ENCODE data around the gene IFI30.
A peak's percentile ranks its signal among the peaks of the same experiment; 100 is the strongest.

IFI30 gene

GRCh38 chr19:18171605-18172327 lies 1.8 kb upstream of the IFI30 start:
- DNase-seq (ENCODE audit: low read depth): no peak

DNA sequence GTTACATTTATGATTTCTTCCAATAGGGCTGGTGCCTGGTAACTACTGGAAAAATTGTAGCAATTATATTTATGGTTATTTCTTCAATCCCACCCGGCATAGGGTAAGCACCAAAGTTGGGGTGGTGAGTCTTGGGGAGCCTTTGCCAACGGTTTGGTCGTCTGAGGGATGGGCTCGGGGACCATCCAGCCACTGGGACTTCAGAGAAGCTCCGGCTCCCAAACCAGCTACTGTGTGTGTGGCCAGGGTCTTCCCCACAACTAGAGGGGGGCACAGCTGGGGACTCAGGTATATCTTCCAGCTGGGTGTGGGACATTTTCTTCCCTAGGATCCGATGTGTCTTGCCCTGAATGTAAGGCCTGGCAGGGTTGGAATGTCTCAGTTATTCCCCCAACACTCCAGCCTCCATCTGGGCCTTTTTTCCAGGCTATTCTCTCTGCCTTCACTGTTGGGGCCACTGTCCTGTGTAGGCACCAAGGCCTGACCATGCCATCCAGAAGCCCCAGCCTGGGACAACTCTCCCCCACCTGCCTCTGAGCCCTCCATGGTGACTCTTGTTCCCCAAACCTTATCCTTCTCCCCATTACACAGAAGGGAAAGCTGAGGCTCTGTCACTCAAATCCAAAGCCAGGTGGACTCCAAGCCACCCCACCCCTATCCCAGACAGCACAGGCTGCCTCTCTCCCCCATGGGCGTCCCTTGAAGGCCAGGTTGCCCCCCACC lies 1.1 kb upstream of the IFI30 start:
- no peak for DNase-seq (ENCODE audit: low read depth)

DNA sequence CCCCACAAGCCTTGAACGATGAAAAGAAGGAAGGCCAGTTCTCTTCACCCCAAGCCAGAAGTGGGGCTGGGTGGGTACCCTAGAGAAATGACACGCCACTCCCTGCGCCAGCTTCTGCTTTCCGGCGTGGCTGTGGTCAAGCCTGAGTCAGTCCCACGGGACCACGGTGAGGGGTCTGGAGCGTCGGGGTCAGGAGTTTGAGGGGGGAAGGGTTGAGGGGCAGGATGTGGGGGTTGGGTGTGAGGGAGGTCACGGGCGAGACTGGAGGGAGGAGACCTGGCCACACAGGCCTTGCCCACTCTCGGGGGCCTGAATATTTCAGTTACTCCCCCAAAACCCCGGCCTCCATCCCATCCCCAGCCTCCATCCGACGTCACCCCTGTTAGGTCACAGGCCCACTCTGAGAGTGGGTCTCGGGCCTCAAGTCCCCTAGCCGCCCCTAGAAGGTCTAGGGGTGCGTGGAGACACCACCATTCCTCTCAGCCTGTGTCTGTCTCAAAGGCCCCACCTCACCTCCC lies 500 bp upstream of the IFI30 start:
- no peak for DNase-seq (ENCODE audit: low read depth)

DNA sequence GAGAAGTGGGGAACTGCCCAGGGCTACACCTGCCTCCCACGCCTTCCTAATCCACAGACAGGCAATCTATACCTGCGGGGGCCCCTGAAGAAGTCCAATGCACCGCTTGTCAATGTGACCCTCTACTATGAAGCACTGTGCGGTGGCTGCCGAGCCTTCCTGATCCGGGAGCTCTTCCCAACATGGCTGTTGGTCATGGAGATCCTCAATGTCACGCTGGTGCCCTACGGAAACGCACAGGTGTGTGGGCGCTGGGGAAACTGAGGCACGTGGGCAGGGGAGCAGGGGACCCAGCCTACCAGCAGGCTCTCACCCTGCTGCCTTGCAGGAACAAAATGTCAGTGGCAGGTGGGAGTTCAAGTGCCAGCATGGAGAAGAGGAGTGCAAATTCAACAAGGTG lies 1.4 kb downstream of the IFI30 start:
- DNase-seq (ENCODE audit: low read depth): no peak

- DNase-seq (ENCODE audit: low read depth): no peak
Measured at GRCh38 chr19:18176367-18177310, 3.0 kb downstream of the IFI30 start.

- DNase-seq (ENCODE audit: low read depth): no peak
Measured at GRCh38 chr19:18179957-18180356, 6.3 kb downstream of the IFI30 start.

GRCh38 chr19:18183529-18183928 lies 9.9 kb downstream of the IFI30 start:
- DNase-seq (ENCODE audit: low read depth): no peak

GRCh38 chr19:18185538-18185937 lies 11.9 kb downstream of the IFI30 start:
- no peak for DNase-seq (ENCODE audit: low read depth)

GRCh38 chr19:18190278-18190677 lies 16.7 kb downstream of the IFI30 start:
- no peak for DNase-seq (ENCODE audit: low read depth)

DNA sequence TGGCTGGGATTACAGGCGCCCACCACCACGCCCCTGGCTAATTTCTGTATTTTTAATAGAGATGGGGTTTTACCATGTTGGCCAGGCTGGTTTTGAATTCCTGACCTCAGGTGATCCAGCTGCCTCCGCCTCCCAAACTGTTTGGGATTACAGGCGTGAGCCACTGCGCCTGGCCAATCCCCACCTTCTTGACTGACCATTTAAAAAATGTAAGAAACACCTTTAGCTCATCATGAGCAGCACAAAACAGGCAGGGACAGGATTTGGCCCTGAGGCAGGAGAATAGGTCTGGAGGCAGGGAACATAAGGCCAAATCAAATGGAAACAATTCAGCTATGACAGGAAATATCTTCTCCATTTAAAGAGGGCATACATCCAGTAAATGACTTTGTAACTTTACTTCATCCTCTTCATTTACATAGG lies 18.0 kb downstream of the IFI30 start:
- no peak for DNase-seq (ENCODE audit: low read depth)

GRCh38 chr19:18192673-18193387 lies 19.2 kb downstream of the IFI30 start, which contains the start of gene MPV17L2:
Gene MPV17L2 (plus strand): TSS chr19:18193218. CDS start chr19:18193282, 64 bp downstream.
- peak; percentile 86 for DNase-seq (ENCODE audit: low read depth)

DNA sequence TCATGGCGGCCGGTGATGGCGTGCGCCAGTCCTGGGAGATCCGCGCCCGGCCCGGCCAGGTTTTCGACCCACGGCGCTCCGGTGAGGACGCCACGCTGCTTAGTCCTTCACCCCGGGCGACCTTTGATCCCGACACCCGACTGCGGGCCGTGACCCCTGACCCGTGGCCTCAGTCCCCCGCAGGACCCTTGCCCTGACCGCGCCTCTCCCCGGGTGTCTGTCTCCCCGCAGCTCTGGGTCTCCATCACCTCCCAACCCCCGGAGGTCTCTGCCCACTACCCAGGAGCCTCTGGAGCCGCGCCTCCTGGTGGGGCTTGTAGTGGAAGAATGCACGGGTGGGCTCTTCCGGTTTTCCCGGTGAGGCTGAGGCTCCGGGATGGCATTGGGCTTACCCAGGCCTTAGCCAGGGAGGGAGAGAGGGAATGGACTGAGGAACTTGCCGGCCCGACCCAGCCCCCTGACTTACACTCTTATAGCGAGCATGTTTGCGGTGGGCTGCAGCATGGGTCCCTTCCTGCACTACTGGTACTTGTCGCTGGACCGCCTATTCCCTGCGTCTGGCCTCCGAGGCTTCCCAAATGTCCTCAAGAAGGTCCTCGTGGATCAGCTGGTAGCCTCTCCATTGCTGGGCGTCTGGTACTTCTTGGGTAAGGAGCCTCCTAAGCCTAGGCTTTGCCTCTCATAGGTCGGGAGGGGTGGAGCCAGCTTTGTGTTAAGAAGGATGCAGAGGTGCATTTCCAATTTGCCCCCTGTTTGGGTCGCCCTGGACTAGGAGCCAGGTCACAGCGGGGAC lies 20.0 kb downstream of the IFI30 start:
- DNase-seq (ENCODE audit: low read depth): no peak

DNA sequence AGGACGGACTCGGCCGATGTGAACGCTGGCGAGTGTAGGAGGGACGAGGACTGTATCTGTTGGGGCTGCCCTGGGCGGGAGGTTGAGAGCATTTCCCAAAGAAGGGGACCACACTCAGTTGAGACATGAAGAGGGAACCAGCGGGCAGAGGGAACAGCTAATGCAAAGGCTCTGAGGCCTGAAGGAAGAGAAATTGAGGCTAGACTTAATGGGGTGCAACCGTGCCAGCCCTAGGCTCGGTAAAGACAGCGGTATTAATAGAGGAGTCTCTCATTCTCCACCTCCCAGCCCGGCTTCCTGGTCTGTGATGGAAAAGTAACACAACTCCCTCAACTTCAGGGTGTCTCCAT lies 20.5 kb downstream of the IFI30 start:
- DNase-seq (ENCODE audit: low read depth): no peak

DNA sequence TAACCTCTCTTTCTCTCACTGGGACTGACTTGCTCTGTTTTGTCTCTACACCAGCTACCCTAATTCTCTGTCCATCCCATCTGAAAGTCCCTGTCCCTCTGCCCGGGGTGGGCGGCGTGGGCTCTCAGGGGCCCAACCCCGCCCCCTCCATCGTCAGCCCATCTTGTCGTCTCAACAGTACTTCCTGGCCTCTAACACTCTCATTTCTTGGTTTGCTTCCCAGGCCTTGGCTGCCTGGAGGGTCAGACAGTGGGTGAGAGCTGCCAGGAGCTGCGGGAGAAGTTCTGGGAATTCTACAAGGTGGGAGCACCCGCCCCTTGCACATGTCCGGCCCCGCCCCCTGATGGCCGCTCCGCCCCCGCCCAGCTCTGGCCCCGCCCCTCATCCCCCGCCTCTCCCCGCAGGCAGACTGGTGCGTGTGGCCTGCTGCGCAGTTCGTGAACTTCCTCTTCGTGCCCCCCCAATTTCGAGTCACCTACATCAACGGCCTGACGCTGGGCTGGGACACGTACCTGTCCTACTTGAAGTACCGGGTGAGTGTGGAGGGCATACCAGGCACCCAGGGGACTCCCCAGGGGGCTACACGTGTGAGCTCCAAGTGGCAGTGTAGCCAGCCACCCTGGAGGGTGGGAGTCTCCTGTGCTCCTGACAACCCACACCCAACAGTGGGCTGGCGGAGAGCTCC lies 21.1 kb downstream of the IFI30 start:
- no peak for DNase-seq (ENCODE audit: low read depth)

GRCh38 chr19:18196511-18196845 lies 22.9 kb downstream of the IFI30 start:
- DNase-seq (ENCODE audit: low read depth): no peak

DNA sequence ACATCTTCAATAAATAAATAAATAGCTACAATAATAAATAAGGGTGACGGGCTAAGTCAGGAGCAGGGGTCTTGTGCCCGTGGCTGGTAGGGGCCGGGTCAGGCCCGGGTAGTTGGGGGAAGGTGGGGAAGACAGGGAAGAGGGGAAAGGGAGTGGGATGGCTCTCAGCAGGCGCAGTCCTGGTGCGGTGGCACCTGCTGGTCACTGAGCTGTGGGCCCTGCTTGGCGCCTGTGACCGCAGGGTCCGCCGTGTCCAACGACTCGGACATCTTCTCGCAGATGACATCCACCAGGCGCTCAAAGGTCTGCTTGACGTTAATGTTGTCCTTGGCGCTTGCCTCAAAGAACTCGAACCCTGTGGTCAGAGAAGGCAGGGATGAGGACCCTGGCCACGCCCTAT lies 23.7 kb downstream of the IFI30 start:
- DNase-seq (ENCODE audit: low read depth): no peak

- DNase-seq (ENCODE audit: low read depth): no peak
Measured at GRCh38 chr19:18197941-18198340, 24.3 kb downstream of the IFI30 start.

- DNase-seq (ENCODE audit: low read depth): no peak
Measured at GRCh38 chr19:18198374-18198773, 24.8 kb downstream of the IFI30 start.

GRCh38 chr19:18202397-18202777 lies 28.8 kb downstream of the IFI30 start:
- DNase-seq (ENCODE audit: low read depth): no peak

DNA sequence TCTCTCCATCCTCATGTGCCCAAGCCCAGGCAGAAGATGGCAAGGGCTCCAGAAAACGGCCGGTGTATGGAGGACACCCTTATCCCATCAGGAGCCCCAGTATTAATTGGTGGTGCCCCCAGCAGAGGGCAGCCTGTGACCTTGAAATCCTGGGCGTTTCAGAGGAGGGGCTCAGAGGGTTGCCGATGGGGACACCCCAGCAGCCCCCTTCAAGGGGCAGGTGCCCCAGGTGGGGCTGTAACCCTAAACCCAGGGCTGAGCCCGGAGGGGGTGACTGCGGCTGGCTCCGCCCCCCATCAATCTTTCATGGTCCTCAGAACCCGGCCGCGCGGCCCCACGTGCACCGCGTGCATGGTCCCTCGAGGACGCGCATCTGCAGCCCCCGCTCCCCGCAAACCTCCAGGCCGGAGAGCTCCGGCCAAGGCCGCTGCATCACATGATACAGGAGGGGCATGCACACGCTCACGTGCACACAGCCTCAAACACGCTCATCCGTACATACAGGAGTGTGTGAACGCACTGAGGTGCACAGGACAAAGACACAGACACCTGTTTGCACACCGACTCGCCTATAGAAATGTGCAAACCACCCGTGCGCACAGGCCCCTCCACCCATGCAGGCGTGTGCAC lies 29.3 kb downstream of the IFI30 start:
- no peak for DNase-seq (ENCODE audit: low read depth)

Measured in stimulated activated CD8-positive, alpha-beta memory T cell treated with anti-CD3 and anti-CD28 coated beads, Interleukin-15, amount 100 ng/mL, for 24 hours (primary cell).